ENCODE measurements around the gene SKOR1.

- TF ChIP-seq CTCF (IDR thresholded peaks at IDR 0.05), result no peak
- no peak for TF ChIP-seq POLR2A (IDR thresholded peaks at IDR 0.05)
Observed at GRCh38 chr15:67801142-67801541, 24.2 kb upstream of the SKOR1 start.
